Stimulated activated CD4-positive, alpha-beta T cell treated with anti-CD3 and anti-CD28 coated beads, Interleukin-12 subunit alpha, Interleukin-12 subunit beta, amount 100 ng/mL, for 48 hours (primary cell): ENCODE results near the gene GPR42.
"Not testable (repeated sequence)": the region's sequence is repeated elsewhere in the genome, so short reads cannot be mapped to it uniquely, and the experiment has no call there.

Experiments
- DNase-seq, 3 donors: peaks; one replicate each; pipeline ENCODE4 v3.0.0-alpha.2; 2020; ENCODE audit warnings: low read depth in 2 of 3, low spot score in 1 of 3

The GPR42 gene

DNA sequence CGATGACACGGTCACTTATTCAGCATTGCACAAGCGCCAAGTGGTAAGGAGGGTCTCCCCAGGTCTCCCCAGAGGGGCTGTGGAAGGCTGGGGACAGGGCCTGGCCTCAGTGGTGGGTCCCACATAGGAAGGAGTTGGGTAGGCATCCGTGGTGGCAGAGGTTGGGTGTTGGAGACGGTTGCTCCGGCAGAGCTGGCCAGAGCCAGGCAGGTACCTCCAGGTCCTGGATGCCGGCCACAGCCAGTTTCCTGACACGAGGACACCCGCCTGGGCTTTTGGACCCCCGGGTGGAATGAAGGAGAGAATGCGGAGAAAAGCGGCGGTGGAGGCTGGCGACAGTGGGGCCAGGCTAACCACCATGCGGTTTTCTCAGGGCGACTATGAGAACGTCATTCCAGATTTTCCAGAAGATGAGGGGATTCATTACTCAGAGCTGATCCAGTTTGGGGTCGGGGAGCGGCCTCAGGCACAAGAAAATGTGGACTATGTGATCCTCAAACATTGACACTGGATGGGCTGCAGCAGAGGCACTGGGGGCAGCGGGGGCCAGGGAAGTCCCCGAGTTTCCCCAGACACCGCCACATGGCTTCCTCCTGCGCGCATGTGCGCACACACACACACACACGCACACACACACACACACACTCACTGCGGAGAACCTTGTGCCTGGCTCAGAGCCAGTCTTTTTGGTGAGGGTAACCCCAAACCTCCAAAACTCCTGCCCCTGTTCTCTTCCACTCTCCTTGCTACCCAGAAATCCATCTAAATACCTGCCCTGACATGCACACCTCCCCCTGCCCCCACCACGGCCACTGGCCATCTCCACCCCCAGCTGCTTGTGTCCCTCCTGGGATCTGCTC is 24.4 kb upstream of the GPR42 start:
- DNase-seq: peak; percentile 59 to 69 (median 61)

DNA sequence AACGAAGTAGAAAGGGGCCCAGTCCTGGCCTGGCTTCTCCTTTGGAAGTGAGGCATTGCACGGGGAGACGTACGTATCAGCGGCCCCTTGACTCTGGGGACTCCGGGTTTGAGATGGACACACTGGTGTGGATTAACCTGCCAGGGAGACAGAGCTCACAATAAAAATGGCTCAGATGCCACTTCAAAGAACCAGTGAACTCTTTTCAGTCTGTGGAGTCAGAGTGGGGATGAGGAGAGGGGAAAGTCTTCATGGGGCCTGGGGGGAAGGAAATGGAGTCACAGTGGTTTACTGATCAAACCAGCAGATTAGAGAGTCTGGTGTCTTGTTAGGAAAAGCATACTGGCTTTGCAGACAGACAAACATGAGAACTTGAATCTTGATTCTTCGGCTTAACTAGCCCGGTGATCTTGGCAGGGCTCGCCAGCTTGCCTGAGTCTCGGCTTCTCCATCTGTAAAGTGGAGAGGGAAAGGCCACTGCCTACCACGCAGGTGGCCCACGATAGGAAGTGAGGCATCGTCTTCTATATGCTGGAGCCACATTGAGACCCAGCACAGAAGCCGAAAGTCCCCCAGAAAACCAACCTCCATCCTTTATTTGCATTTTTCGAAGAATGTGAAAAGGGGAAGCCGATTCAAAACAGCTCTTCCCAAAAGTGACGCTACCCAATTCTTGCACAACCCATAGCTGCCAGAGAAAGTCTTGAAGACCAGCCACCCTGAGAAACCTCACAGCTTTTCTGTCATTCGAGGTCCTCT is 23.5 kb upstream of the GPR42 start, which contains the start of gene FFAR1:
FFAR1 (plus strand) TSS at position 732 of the 759 bp plus-strand sequence. CDS start 3,650 bp downstream, outside the sequence.
- DNase-seq: peak; percentile 39 to 67 (median 57)

DNA sequence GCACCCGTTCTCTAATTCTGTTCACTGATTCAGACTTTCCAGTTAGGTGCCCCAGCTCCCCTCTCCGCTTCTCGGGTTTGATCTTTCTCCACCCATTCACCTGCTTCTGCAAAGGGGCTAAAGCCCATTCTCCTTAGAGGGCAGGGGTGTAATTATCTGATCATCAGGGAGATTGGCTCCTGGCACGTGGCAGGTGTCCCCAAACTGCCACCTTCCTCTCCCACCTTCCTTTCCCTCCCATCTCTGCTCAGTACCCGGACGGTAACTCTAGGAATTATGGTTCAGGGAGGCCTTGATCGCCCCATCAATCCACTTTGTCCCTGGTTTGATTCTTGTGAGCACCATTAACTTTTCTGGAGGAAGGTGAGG is 23.0 kb upstream of the GPR42 start:
- DNase-seq: no peak

DNA sequence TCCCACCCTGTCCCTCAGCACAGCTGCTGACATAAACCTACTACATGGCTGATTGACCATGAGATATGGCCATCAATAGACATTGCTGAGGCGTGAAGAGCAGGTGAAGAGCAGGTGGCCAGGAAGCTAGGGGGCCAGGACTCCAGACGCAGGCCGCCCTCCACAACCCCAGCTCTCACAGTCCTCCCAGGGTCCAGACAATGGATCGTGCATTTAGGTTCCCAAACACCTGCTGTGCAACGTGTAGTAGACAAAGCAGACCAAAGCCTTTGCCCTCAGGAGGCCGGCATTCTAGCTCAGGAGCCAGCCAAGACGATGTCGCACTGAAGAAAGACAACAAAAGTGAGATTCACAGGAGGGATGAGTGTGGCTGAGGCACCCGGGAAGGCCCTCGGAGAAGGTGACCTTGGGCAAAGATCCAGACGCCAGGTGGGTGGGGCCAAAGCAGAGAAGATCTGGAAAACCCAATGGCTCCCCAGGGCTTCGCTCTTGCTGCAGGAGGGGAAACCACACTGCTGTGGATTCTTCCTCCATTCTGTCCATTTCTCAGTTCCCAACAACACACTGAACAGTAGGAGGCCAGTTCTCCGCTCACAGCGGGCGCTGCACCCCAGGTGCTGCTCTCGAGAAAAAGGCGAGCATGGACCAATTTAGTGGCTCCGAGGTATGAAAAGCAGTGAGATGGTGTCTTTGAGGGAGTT is 21.8 kb upstream of the GPR42 start:
- no peak for DNase-seq

DNA sequence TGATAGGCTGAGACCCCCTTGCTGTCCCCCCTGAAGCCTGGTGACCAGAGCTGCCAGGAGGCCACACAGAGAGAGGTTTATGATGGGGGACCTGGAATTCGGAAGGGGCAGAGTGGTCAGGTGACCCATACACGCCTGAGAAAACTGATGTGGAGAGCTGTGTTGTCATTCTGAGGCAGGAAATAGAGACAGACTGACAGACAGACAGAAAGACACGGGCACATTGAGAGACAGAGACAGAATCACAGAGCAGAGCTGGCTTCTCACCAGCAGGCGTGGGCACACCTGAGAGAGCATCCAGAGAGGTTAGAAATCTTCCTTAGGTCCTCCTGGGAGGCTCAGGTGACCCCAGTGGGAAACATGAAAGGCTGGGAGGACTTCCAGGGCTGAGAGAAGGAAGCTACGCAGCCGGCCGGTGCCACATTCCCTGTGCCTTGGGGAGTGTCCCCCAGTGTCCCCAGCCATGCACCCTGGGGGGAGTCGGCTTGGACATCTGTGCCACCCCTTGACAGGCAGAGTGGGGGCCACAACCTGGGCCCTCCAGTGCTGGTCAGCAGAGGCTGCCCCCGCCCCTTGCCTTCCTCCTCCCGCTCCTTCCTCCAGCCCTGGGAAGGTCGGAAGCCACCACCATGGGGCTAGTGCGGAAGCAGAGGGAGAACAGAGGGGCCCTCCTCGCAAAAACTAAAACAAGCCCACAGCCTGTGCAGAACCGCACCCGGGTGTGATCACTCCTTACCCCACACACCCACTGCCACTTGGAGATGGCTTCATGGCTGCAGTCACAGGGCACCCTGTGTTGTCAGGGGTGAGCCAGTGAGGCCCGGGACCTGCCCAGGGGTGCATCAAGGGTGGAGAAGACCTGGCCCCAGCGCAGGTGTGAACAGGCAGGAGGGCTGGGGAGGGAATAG is 21.0 kb upstream of the GPR42 start:
- DNase-seq: no peak

DNA sequence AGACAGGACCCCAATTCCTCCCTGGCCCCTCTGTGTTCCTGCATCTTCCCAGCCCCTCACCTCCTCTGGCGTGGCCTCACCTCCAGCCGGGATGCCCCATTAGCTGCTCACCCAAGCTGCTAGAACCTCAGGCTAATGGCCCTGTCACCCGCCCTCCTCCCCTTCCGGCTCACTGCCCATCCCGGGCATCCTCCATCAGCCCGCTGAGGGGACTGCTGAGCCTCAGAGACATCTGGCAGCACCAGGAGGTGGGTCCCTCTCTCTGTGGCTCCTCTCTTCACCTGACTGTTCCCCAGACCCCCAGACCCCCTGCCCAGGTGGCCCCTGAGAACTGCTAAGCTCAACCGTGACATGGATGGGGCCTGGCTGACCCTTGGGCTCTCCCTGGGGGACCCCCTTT is 20.3 kb upstream of the GPR42 start:
- DNase-seq: no peak

DNA sequence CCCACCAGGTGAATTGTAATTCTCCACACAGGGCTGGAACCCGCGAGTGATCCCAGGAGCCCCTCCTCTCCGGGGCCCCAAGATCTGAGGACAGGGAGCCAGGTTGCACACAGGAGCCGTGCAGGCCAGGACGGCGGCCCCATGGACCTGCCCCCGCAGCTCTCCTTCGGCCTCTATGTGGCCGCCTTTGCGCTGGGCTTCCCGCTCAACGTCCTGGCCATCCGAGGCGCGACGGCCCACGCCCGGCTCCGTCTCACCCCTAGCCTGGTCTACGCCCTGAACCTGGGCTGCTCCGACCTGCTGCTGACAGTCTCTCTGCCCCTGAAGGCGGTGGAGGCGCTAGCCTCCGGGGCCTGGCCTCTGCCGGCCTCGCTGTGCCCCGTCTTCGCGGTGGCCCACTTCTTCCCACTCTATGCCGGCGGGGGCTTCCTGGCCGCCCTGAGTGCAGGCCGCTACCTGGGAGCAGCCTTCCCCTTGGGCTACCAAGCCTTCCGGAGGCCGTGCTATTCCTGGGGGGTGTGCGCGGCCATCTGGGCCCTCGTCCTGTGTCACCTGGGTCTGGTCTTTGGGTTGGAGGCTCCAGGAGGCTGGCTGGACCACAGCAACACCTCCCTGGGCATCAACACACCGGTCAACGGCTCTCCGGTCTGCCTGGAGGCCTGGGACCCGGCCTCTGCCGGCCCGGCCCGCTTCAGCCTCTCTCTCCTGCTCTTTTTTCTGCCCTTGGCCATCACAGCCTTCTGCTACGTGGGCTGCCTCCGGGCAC is 19.3 kb upstream of the GPR42 start:
- DNase-seq: no peak

DNA sequence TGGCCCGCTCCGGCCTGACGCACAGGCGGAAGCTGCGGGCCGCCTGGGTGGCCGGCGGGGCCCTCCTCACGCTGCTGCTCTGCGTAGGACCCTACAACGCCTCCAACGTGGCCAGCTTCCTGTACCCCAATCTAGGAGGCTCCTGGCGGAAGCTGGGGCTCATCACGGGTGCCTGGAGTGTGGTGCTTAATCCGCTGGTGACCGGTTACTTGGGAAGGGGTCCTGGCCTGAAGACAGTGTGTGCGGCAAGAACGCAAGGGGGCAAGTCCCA is 18.8 kb upstream of the GPR42 start:
- no peak for DNase-seq

DNA sequence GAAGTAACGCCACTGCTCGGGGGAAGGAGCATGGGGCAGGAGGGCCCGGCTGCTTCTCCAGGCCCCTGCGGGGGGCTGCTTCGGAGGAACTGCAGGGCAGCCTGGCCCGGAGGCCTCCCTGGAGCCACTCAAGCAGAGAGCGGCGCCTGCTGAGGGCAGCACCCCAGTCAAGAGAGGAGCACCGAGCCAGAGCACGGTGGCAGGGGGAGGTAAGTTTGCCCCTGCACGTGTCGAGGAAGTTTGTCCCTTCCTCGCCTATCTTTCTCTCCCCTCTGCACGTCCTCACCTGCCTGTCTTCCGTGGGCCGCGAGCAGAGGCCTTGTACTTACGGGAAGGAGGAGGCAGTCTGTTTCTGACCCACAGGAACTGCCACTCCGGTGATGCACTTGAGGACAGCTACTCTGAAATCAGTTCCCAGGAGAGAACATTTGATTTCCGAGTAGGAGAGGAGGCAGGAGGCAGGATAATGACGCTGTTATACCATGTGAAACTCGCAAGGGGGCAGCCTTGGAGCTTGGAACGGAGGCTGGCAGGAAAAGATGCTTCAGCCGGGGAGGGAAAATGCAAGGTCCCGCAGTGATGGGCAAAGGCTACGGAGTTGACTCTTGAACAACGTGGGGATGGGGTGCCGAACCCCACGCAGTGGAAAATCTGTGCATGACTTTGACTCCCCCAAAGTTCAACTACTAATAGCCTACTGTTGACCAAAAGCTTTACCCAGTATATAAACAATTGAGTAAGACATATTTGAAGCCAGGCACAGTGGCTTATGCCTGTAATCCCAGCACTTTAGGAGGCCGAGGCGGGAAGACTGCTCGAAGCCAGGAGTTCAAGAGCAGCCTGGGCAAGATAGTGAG is 18.2 kb upstream of the GPR42 start:
- DNase-seq: peak; percentile 61 to 74 (median 67)

DNA sequence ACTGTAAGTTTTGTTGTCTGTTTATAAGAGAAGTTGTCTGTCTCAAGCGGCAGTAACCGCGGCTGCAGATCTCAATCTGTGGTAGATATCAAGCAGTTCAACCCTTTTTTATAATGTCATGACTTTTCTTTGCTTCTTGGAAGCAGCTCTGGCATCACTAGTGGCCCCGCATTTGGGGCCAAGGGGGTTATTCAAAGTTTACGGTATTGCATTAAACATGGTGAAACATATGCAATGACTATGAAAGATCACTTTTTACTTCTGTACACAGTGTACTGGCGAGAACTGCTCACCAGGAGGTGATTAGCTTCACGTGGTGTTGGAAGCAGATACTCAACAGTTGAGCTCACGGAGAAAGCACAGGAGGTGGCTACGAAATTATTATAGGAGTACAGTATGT is 17.2 kb upstream of the GPR42 start:
- no peak for DNase-seq

DNA sequence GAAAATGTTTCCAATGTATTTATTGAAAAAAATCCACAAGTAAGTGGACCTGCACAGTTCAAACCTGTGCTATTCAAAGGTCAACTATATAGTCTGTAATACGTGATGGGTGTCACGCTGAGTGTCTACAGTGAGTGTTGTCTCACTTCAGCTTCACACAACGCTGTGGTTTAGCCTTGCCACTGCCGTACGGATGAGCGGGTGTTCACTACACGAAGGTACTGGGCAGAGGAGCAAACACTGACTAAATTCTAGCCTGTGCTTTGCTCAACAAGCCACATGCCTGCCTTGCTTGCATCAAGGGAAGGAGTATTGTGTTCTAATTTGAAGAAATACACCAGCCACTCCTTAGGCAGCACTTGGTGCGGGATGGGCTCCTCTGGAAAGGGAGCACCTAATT is 16.0 kb upstream of the GPR42 start:
- no peak for DNase-seq

DNA sequence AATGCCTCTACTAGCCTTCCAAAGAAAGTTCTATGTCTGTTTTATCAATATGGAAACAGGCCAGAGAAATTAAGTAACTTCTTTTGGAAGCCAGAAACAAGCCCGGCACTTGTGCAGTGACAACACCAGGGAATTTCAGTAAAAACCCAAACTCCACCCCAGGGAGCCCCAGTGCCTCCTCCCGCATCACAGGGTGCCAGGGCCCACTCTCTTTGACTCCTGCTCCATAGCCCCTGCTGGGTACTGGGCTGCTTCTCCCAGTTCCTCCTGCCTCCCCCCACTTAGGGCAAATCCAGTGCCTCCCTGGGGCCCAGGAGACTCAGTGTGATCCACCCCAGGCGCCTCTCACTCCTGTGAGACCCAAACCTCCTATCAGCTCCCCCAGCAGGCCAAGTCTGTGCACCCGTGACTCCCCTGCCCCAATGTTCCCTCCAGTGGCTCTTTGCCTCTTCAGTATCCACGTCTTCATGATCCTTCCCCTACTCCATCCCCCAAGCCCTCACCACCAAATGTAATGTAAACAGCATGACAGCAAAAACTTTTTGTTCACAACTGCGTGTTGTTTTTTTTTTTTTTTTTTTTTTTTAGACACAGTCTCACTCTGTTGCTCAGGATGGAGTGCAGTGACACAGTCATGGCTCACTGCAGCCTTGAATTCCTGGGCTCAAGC is 14.9 kb upstream of the GPR42 start:
- no peak for DNase-seq

DNA sequence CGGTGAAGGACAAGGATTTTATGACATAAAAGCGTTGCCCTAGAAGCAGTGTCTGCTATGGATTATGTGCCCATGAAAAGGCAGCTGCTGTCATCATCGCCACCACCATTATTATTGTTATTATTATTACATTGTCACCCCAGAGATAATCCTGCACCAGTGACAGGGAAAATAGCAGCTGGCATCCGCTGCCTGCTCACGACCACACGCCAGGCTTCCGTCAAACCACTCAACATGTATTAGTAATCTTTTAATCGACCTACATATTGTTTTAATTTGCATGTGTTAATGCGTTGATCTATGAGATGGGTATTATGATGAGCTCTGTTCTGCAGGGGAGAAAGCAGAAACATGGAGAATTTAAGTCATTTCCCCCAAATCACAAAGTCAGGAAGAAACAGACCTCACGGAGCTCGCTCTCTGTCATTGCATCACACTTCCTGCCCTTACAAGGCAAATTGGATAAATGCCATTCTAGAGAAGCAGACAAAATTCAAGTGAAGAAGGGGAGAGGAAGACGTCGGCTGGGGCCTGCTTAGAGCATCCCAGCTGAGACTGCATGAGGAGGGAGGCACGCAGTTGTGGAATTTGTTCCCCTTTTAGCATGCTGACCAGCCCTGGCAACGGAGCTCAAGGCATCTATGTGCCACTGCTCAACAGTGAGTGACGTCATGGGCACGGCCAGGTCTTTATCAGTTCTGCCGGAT is 12.8 kb upstream of the GPR42 start, which contains the start of gene FFAR3:
FFAR3 (plus strand) TSS at position 594 of the 707 bp plus-strand sequence. CDS start 431 bp downstream, outside the sequence.
- no peak for DNase-seq

DNA sequence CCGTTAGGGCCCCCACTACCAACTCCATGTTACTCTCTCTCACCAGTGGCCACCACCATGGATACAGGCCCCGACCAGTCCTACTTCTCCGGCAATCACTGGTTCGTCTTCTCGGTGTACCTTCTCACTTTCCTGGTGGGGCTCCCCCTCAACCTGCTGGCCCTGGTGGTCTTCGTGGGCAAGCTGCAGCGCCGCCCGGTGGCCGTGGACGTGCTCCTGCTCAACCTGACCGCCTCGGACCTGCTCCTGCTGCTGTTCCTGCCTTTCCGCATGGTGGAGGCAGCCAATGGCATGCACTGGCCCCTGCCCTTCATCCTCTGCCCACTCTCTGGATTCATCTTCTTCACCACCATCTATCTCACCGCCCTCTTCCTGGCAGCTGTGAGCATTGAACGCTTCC is 12.0 kb upstream of the GPR42 start:
- DNase-seq: not testable (repeated sequence)

DNA sequence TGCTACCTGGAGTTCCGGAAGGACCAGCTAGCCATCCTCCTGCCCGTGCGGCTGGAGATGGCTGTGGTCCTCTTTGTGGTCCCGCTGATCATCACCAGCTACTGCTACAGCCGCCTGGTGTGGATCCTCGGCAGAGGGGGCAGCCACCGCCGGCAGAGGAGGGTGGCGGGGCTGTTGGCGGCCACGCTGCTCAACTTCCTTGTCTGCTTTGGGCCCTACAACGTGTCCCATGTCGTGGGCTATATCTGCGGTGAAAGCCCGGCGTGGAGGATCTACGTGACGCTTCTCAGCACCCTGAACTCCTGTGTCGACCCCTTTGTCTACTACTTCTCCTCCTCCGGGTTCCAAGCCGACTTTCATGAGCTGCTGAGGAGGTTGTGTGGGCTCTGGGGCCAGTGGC is 11.5 kb upstream of the GPR42 start:
- DNase-seq: not testable (repeated sequence)

DNA sequence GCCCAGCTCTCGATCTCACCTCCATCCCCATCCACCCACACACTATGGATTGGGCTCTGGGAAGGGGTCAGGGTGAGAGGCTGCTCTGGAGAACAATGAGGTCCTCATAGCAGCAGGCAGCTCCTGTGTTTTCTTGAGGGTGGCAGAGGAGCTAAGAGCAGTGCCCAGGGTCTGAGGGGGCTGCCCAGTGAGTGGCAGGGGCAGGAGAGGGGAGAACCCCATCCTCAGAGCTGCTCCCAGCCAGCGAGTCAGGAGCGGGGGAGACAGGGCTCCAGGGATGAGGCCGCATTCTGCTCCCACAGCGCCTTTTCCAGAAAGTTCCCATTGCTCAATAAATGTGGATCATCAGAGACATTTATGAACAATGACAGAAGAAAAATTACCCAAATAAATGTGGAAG is 10.8 kb upstream of the GPR42 start:
- DNase-seq: not testable (repeated sequence)

DNA sequence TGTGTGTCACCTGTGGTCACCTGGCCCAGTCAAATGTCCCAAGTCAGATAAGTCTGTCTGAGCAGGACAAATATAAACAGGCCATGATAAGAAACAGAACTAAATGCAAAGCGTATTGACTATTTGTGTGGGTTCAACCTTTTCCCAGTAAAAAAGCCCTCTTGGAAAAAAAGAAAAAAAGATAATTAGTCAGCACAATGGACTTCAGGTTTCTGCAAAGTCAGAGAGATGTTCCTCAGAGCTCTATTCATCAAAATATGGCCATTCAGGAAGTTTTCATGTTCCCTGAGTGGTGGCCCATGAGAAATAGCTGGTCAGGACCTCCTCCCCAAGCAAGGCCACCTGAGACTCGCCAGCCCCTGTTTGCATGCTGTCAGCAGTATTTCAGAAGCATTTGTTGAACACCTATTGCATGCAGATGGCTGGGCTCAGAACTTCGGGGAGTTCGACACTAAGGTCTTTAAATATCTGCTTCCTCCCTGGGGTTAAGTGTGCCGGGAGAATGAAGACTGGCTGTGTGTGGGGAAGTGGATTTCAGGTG is 9.9 kb upstream of the GPR42 start:
- DNase-seq: no peak
